ENCODE data around the gene RUFY1. TPM values are rescaled to one million over a fixed set of nuclear protein-coding genes. Genes with fewer than 3 reads are reported as not detected.

Gene RUFY1
- total and polyA plus RNA-seq, 2 donors (not counting 3 experiments of a cell fraction or from before 2014, with no cell fraction given), result 25.6 to 44.9 TPM

- peak; percentile 90 for DNase-seq (ENCODE audit: low read depth, low spot score)
- H3K79me2 ChIP-seq (ENCODE audit: control insufficient read depth, insufficient read depth, low read length), result no peaks in the 10 kb centered on the region
- H3K4me2 ChIP-seq (ENCODE audit: insufficient read depth, low read length), result no peak overlapping the region
- H3K36me3 ChIP-seq (ENCODE audit: control insufficient read depth in 2 of 2, extremely low read depth in 1 of 2, insufficient read depth in 2 of 2, low read length in 2 of 2), result peaks cover 7 to 20% of the 10 kb centered on the region in 2 experiments
- no peak overlapping the region for H2AFZ ChIP-seq (ENCODE audit: low read depth, low read length)
- no peak overlapping the region for H3K4me3 ChIP-seq (replicated peaks in 1 of 3; ENCODE audit: insufficient read depth in 1 of 3, low read depth in 1 of 3, low read length in 3 of 3)
- no peaks in the 10 kb centered on the region for H3K9me3 ChIP-seq (replicated peaks; ENCODE audit: control insufficient read depth, insufficient read depth, low read length)
- H3K9ac ChIP-seq (replicated peaks; ENCODE audit: extremely low read depth, insufficient read depth, low read length), result no peak overlapping the region
- dilution Hi-C loops (cut with MboI; ENCODE audit: extremely low pct_ligation_motif_present, low sequenced_read_pairs) (no loop called here), intact Hi-C loops (cut with micrococcal nuclease) (loop anchor here (1.0 kb wide), 1 partner anchor 9 kb away; no protein-coding TSS in a partner anchor)
- peak overlapping the region; percentile 4 for H3K27ac ChIP-seq (ENCODE audit: insufficient read depth, low read depth, low read length)
- peaks cover 9% of the 10 kb centered on the region for H3K4me1 ChIP-seq (ENCODE audit: control insufficient read depth, extremely low read depth, insufficient read depth, low read length)
- TF ChIP-seq JUN (IDR thresholded peaks at IDR 0.05; ENCODE audit: borderline replicate concordance, insufficient read depth, insufficient read length, low read depth) (no peak), POLR2AphosphoS5 (IDR thresholded peaks at IDR 0.05; ENCODE audit: insufficient read depth, low read depth, low read length) (peak; percentile 37)
- POLR2A ChIA-PET, result no interaction called here
- no TSS peak for BruUV-seq (replicated peaks)
- peak; percentile 78 for FAIRE-seq
- CTCF ChIA-PET, result no interaction called here
- H3K9me1 ChIP-seq (replicated peaks; ENCODE audit: control insufficient read depth, extremely low read depth, insufficient read depth, low read length), result no peaks in the 10 kb centered on the region
- H4K20me1 ChIP-seq (replicated peaks; ENCODE audit: control insufficient read depth, extremely low read depth, insufficient read depth, low read length), result no peaks in the 10 kb centered on the region
- H3K27me3 ChIP-seq (ENCODE audit: control insufficient read depth in 2 of 2, insufficient read depth in 2 of 2, low read length in 2 of 2), result no peaks in the 10 kb centered on the region
These were observed 18.4 kb downstream of the RUFY1 start for GRCh38 chr5:179568721-179569120.

- no peaks in the 10 kb centered on the region for H4K20me1 ChIP-seq (replicated peaks; ENCODE audit: control insufficient read depth, extremely low read depth, insufficient read depth, low read length)
- no peak overlapping the region for H3K9ac ChIP-seq (replicated peaks; ENCODE audit: extremely low read depth, insufficient read depth, low read length)
- no peaks in the 10 kb centered on the region for H3K9me3 ChIP-seq (replicated peaks; ENCODE audit: control insufficient read depth, insufficient read depth, low read length)
- CTCF ChIA-PET, result no interaction called here
- H3K27me3 ChIP-seq (ENCODE audit: control insufficient read depth in 2 of 2, insufficient read depth in 2 of 2, low read length in 2 of 2), result no peaks in the 10 kb centered on the region
- intact Hi-C loops (cut with micrococcal nuclease), result no loop called here
- no peak overlapping the region for H3K4me3 ChIP-seq (replicated peaks in 1 of 3; ENCODE audit: insufficient read depth in 1 of 3, low read depth in 1 of 3, low read length in 3 of 3)
- no peak for FAIRE-seq
- POLR2A ChIA-PET, result no interaction called here
- H3K4me2 ChIP-seq (ENCODE audit: insufficient read depth, low read length), result no peak overlapping the region
- no peak overlapping the region for H3K27ac ChIP-seq (ENCODE audit: insufficient read depth, low read depth, low read length)
- TF ChIP-seq EZH2 (IDR thresholded peaks at IDR 0.05; ENCODE audit: borderline replicate concordance, low read depth, low read length, severe bottlenecking) (no peak), POLR2AphosphoS5 (IDR thresholded peaks at IDR 0.05; ENCODE audit: insufficient read depth, low read depth, low read length) (no peak), FOS (IDR thresholded peaks at IDR 0.05; ENCODE audit: borderline replicate concordance, insufficient read depth, low read length) (no peak), POLR2A (IDR thresholded peaks at IDR 0.05; ENCODE audit: low read depth, low read length) (no peak), JUN (IDR thresholded peaks at IDR 0.05; ENCODE audit: borderline replicate concordance, insufficient read depth, insufficient read length, low read depth) (no peak), GATA2 (IDR thresholded peaks at IDR 0.05; ENCODE audit: insufficient read depth, insufficient read length, low read depth, low read length) (no peak), CTCF (IDR thresholded peaks at IDR 0.05; ENCODE audit: extremely low read depth in 1 of 2, insufficient read depth in 1 of 2, low read depth in 1 of 2, low read length in 2 of 2) (no peak), MAX (IDR thresholded peaks at IDR 0.05; ENCODE audit: insufficient read depth, insufficient read length) (no peak), MYC (IDR thresholded peaks at IDR 0.05; ENCODE audit: low read depth, low read length) (no peak)
- no peaks in the 10 kb centered on the region for H3K79me2 ChIP-seq (ENCODE audit: control insufficient read depth, insufficient read depth, low read length)
- H3K9me1 ChIP-seq (replicated peaks; ENCODE audit: control insufficient read depth, extremely low read depth, insufficient read depth, low read length), result no peaks in the 10 kb centered on the region
- peaks cover 9% of the 10 kb centered on the region for H3K4me1 ChIP-seq (ENCODE audit: control insufficient read depth, extremely low read depth, insufficient read depth, low read length)
- no TSS peak for BruUV-seq (replicated peaks)
- H2AFZ ChIP-seq (ENCODE audit: low read depth, low read length), result no peak overlapping the region
- dilution Hi-C loops (cut with MboI; ENCODE audit: extremely low pct_ligation_motif_present, low sequenced_read_pairs), result no loop called here
- DNase-seq (ENCODE audit: low read depth, low spot score), result no peak
- peaks cover 10 to 14% of the 10 kb centered on the region in 2 experiments for H3K36me3 ChIP-seq (ENCODE audit: control insufficient read depth in 2 of 2, extremely low read depth in 1 of 2, insufficient read depth in 2 of 2, low read length in 2 of 2)
These were observed 22.0 kb downstream of the RUFY1 start for GRCh38 chr5:179572386-179572785.

Measured in endothelial cell of umbilical vein (primary cell).